ENCODE measurements around the gene ARID1B.

ARID1B gene

DNA sequence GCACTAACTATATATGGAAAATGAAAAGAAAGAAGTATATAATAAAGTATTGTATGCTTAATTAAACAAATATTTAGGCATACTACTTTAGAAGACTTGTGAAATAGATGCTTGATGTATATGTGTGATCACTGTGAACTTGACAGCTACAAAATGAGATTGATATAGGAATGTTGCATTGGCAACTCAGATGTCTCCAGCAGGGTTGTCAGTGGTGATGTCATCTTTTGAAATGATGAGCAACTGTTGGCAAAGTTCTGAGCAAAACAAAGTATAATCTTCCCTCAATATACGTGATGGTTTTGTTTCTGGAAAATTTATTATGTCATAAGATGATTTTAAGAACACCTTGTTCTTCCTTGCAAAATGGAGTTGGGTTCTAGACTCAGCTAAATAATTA is 133.8 kb downstream of the ARID1B start:
- no peak for DNase-seq

DNA sequence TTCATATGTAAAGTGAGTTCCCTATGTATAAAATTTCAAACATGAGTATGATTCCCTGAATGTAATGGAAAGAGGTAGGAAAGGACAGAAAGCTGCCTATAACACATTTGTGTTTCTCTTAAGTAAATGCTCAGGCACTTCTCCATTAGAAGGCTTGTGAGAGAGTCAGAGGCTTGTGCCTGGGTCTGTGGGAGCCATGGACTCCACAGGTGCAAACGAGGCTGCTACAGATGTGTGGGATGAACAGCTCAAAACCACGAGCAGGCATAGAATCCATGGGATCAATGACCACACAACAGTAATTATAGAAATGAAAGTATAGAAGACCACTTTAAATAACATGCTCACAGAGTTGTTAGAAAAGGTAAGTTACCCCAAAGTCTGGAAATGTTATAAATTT is 134.4 kb downstream of the ARID1B start:
- no peak for DNase-seq

DNA sequence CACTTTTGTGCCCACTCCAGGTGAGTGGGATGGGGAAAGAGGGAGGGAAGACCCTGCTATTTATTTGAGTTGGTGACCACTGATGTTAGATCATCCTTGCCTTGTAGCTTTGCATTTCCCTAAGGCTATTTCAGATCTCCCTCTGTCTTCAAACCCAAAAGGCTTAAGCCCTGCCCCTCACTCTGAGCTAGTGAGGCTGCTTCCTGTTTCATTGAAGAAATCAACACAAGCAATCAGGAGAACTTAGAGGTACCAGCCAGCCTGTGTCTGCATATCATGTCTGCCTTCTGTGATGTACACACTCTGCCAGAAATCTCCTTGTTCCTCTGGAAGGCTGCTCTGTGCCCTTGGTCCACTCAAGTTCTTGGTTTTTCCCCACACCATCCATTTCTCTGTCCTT is 135.3 kb downstream of the ARID1B start:
- no peak for DNase-seq

DNA sequence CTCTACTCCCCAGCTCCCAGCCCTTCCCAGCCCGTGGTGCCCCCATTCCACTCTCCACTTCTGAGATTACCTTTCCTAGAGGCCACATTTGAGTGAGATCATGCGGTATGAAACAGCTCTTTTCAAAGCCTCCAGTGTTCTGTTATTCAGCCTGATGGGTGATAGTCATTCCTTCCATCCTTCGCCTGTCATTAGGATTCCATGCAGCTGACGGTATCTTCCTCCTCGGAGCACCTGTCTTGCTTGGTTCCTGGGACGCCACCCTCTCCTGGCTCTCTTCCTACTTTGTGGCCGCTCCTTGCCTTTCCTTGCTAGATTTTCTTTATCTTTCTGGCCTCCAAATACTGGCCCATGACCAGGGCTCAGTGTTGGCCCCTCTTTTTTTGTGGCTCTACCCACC is 137.0 kb downstream of the ARID1B start:
- DNase-seq = no peak

DNA sequence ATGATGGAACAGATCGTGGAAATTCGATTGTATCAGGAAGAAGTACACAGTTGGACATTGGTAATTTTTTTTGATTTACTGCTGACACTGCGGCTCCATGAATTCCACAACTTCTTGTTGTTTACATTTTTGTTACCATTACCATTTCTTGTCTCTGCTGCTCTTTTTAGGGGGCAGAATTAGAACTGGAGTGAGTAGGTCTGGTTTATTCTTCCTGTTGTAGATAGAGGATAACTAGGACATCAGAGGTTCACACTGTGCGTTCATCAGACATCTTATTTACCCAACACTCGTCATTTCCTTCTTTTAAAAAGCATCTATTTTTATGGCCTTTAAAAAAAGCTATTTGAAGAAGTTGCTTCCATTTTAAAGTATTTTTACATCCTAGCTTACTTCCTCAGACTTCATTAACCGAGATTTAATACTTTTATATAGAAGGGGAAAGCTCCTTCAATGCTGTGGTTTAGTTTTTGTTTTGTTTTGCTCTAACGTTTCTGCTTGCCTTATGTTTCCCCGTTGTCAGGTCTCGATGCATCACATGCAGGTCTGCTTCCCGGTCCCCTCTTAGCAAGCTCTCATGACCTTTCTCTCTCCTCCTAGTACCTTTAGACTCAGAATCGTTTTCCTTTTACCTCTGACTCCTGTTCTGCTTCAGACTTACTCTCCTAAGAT is 139.1 kb downstream of the ARID1B start:
- no peak for DNase-seq

DNA sequence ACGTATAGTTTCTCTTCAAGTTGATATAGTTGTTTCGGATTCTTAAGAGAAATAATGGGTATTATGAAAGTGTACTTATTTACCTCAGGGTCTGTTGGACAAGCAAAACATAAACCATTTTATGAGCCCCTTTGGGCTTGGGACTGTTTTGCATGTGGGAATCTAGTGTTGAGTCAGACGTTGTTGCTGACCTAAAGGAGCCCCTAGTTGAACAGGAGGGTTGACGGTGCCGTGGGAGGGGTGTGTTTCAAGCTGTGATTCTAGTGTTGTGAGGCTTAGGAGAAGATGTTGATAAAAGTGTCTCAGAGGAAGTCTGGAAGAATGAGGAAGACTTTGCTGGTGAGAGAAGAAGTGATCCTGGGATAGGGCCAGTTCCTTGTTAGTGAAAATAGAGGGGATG is 140.0 kb downstream of the ARID1B start:
- DNase-seq = no peak

DNA sequence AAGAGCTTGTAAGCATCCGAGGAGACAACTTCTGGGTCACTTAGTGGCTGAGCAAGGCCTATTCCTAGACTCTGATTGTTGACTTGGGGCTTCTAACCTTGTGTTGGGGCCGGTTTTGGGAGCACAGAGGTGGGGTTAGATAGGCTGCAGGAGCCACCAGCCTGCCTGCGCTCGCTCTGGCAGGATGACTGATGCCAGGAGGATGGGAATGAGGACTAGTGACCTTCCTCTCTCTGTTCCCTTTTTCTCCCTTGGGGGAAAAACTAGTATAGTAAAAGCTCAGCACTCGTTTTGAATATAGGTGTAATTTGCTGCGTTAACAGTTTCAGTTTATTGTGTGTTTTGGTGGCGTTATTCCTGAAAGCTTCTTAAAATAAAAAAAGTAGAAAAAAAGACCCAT is 141.5 kb downstream of the ARID1B start:
- DNase-seq = no peak

DNA sequence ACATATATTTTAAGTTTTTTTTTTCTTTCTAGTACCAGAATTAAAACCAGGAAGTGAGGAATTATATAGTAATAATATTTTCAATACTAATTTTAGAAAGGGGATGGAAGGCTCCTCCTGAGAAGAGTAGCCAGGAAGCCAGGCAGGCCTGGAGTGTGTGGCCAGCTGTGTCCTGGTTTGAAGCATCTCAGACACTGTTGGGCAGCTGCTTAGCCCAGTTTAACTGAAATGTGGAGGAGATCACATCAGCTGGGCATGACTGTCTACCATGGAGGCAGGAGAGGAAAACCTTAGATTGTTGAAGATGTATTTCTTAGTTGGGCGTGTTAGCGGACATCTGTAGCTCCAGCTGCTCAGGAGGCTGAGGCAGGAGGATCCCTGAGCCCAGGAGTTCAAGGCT is 142.2 kb downstream of the ARID1B start:
- no peak for DNase-seq

DNA sequence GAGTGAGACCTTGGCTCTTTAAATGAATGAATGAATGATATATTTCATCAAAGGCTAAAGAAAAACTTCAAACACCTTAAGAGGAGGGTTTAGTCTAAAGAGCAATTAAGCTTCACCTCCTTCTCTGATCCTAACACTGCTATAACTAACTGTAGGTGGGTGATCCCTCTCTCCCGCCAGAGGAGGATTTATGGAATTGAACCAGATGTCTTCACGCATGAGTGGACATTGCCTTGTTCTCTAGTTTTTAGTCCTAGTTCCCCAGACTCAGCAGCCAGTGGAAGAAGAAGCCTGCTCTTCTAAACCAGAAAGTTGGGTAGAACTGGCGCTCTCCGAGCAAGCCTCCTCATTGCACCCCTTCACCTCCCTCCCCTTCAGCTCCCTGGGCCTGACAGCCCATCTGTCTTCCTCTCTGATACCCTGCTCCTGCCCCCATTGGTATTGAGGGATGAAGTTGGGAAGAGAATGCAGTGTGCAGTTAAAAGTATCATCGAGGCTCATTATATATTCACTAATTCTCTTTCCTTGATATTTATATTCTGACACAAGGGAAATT is 142.7 kb downstream of the ARID1B start:
- no peak for DNase-seq

DNA sequence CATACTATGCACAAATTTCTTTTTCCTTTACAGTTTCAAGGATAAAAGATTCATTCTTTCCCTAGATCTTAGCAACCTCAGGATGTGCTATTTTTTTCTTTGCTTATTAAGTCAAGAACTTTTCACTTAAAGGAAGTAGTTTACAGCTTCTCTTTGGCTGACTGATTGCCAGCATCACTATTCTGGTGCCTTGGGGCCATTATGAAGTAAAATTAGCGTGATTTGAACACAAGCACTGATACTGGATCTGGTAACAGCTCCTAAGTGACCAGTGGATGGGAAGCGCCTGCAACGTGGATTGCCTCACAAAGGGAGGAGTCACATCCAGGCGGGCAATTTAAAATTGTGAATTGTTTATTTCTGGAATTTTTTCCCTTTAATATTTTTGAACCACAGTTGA is 147.1 kb downstream of the ARID1B start:
- DNase-seq = no peak

DNA sequence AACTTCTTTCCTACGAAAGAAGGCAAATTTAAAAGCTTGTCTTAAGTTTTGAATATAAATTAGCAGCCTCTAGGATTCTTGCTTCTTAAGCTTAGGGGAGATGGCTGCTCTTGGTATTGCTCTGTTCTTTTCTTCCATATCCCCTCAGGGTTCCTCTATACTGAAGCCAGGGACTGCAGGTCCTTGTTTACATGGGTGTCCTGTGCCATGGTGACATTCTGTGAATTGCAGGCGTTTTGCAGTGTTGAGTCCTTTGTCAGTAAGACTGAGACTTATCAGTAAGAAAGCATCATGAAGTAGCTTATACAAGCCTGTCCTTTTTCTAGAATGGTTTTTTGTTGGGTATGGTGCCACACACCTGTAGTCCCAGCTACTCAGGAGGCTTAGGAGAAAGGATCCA is 147.8 kb downstream of the ARID1B start:
- DNase-seq = no peak

DNA sequence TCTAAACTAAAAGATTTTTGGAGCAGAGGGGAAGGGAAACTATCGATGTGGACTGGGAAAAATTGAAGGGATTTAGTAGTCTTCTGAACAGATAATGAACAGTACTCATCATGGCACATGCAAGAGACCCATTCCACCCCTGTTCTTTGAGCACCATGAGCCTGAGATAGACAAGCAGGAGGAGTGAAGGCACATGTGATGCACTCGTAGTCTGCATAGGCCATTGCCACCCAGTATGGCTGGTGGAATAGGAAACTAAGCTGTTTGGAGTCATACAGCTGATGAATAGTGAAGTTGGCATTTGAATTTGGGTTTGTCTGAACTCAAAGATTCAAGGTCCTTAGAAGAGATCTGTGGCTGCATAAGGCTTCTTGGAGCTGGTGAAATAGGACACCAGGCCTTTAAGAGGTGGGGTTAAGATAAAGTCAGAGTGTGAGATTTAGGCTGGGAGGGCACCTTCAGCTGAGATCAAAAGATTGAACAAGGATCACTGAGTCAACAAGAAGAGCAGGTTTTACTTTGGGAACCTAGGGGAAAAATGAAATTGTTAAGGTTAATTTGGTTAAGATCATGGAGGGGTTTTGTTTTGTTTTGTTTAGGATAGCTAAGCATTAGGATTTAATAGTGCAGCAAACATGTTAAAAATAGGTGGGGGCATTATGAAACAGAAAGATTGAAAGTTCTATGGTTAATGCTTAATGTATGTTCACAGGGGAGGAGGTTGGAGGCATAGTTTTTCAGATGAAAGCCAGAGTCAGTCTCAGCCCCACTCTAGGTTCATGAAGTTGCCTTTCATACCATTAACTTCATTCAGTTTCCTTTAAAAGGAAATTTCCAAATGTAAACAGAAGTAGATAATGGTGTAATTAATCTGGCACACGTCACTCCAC is 148.8 kb downstream of the ARID1B start:
- no peak for DNase-seq

DNA sequence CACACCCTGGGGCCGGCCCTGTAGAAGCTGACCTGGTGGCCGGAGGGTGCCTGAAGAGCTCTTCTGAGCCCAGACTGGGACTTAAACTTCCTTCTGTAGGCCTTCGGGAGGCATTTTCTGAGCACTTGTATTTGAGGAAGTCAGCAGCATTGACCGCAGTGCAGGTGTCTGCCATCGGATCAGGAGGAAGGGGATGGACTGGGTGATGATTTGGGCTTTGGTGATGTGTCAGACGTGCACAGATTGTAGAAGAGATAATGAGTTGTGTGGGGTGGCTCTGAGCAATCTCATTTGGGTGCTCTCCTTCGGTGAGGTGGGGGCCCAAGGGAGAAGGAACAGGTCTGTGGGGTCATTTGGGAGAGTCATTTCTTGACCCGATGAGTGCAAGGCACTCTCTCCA is 150.9 kb downstream of the ARID1B start:
- DNase-seq = no peak

DNA sequence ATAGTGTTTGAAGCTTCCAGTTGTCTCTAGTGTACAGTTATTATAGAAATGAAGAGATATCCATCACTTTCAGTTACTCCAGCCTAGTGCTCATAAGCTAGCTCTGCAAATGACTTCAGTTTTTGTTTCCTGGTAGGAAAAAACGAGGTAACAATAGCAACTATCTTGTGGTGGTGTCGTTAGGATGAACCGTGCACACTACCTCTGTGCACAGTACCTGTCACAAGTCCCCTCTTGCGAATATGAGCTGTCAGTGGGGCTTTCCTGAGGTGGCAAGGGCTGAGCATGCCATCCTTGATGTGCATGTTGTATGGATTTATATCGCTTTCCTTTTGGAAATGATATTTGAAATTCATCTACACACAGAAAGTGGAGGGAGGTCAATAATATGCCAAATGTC is 151.8 kb downstream of the ARID1B start:
- no peak for DNase-seq

DNA sequence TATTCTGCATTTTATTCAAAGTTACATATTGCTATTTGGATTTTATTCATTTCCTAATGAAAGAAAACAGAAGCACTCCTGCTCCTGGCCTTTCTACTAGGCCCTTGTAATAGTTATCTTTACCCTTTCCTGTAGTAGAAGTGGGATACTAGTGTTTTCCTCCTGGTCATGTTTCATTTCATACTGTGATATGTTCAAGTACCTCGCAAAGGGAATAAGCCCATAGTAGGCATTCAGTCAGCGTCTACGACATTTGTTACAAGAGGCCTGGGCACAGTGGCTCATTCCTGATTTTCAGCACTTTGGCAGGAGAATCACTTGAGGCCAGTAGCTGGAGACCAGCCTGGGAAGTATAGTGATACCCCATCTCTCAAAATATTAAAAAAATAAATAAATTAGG is 154.1 kb downstream of the ARID1B start:
- DNase-seq = no peak

DNA sequence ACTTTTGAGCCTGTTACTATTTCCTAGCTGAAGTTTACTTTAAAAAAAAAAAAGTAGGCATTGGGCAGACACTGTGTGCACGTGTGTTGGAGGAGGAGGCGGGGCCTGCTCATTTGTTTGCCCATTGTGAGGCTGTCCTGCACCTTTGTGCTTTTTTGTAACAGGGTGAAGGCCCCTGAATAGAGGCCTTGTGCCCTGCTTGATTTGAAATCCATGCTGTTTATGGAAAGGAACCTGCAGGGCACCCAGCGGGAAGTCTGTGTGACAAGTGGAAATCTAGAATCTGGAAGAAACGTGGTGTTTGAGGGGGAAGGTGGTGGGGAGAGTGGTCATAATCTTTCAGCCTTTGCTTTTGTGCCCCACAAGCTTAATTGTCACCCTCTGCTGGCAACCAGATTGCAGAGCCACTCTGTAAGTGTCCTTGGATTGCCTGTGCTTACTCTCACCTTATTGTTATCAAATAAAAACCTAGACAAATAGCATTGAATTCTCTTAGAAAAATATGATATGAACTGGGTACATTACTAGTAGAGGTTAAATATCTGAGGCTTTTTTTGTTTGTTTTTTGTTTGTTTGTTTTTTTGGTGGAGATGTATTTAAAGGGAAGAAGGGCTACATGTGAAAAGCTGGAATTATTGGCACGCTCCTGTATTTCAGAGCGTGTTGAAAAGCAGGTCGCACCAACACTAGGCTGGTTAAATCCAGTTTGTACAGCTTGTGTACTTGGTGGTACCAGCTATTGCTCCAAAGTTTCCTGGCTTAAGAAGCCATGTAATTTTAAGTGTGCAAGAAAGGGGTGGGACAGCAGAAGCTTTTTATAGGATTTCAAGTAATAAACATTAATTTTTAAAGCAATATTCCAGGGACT is 156.3 kb downstream of the ARID1B start:
- no peak for DNase-seq

DNA sequence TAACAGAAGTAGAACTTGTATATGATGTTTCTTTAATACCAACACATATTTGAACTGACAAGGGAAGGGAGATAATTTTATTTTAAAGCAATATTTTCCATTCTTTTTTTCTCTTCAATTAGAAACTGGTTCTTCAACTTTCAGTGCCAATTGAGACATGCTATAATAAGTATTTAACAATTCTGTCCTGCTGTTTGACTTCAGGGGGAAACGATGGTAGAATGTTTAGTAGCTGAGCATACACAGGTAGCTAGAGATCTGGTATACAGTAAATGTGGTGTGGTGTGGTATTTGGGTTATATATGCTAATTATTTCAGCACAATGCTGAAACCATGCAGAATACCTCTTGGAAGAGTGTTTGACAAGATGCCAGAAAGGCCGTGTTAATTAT is 156.9 kb downstream of the ARID1B start:
- no peak for DNase-seq

DNA sequence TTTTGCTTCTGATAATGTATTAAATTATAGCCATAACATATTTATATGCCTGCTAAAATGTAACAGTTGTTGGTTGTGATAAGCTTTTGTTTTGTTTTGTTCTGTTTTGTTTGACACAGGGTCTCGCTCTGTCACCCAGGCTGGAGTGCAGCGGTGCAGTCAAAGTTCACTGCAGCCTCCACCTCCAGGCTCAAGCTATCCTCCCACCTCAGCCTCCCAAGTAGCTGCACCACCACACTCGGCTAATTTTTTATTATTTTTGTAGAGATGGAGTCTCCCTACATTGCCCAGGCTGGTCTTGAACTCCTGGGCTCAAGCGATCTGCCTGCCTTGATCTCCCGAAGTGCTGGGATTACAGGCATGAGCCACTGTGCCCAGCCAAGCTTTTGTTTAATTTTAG is 157.8 kb downstream of the ARID1B start:
- no peak for DNase-seq

DNA sequence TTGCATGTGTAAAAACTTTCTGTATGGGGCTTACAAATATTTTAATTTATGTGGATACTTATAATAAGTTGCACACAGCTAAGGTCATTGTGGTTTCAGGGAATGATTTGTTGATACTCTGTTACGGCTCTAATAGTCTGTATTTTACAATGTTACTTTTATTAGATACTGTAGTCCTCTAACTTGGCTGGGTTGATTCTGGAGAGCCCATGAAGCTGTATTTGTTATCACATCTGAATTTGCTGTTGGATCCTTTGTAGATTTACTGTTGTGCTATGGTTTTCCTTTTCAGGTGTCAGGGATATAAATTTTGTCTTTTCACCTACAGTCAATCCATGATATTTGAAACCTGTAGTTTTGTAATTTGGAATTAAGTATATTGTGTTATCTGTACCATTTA is 161.0 kb downstream of the ARID1B start:
- DNase-seq = no peak

DNA sequence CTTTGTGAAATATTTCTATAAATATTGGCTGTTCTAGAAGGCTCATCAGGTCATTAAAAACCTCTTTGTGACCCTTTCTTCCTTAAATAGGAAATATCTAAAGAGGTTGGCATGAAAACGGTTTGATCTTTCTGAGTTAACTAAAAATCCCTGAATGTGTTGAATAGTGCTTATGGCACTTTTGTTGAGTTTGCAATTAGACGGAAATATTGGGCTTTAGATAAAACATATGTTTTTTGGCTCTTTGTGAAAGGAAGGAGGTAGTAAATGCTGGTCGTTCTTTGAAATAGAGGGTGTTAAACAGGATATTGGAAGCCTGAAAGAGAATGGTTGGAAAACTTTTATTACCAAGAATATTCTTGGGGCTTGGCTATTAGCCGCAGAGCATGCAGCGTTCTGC is 163.0 kb downstream of the ARID1B start:
- no peak for DNase-seq

DNA sequence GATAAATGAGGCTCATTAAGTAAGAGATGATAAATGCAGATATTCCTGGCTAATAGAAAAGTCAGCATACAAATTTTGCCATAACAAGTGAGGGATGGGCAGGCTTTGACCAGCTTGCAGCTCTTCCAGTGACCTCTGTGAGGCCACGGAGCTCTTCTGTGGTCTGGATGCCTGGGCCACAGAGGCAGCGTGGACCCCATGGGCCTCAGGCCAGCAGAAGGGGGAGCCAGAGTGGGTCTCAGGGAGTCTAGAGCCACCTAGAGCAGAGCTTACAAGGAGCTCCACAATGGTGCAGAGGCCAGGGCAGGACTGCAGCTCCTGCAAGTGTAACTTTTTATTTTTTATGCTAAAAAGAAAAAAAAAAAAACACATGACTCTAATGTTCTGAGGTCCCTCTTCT is 165.1 kb downstream of the ARID1B start:
- no peak for DNase-seq

DNA sequence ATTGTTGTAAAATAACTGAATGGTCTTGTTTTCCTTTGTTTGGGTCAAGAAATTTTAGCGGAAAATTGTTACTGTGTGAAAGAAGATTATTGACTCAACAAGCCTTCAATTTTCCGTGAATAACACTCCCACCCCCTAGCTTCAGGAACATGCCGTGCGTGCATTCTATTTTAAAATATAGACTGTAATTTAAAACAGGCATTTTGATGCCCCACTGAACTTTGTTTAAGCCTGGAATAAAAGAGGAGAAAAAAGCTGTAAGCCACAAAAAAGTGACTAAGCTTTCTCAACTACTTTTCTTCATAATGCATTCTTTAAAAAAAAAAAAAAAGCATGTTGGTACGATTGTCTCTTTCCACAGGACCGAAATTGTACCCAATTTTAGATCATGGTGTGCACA is 166.0 kb downstream of the ARID1B start:
- DNase-seq = no peak

DNA sequence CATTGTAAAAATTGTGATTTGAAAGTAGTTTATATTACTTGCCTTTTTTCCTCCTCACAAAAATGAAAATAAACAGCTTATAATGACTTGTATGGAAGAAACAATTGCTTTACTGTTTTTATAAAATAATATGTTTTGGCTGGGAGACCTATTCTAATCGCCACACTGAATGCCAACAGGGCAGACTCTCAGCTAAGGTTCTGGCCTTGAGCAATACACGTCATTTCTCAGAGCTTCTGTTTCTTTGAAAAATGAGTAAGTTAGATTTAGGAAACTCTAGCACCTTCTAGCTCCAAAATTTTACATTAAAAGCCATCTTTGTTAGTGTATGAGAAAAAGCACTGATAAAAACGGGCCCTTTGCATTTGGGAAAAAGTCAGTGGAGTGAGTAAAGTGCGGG is 166.6 kb downstream of the ARID1B start:
- no peak for DNase-seq
